ENCODE data around the gene KCNG1. TPM values are rescaled to one million over a fixed set of nuclear protein-coding genes. Genes with fewer than 3 reads are reported as not detected.

The KCNG1 gene
- total and polyA plus RNA-seq, 2 of the 8 experiments (the other 6 are each of a cell fraction or from before 2014, with no cell fraction given) = 16.0 to 18.0 TPM

GRCh38 chr20:51017251-51017650, 5.7 kb downstream of the KCNG1 start:
- Histone ChIP-seq H3K4me3 (ENCODE audit: extremely low read depth in 1 of 4, insufficient read depth in 2 of 4, low read depth in 3 of 4, low read length in 4 of 4) (no peak overlapping the region), H3K27ac (ENCODE audit: low read depth, low read length) (no peak overlapping the region), H3K9me3 (ENCODE audit: insufficient read depth in 2 of 2, low read depth in 1 of 2, low read length in 1 of 2) (no peaks in the 10 kb centered on the region), H2BK5ac (ENCODE audit: low read depth, low read length) (no peak overlapping the region), H3K4me1 (replicated peaks in 1 of 4; ENCODE audit: control insufficient read depth in 3 of 4, insufficient read depth in 4 of 4, low read length in 3 of 4) (peaks cover 16 to 39% (median 22%) of the 10 kb centered on the region in 4 experiments), H3K79me1 (ENCODE audit: low read depth, low read length) (no peaks in the 10 kb centered on the region), H3K18ac (ENCODE audit: extremely low read depth, low read length) (no peak overlapping the region), H4K5ac (ENCODE audit: insufficient read length, low read depth, low read length) (no peak overlapping the region), H3K23ac (ENCODE audit: insufficient read length) (no peak overlapping the region), H3K79me2 (ENCODE audit: control insufficient read depth in 1 of 2, insufficient read depth in 2 of 2, low read length in 2 of 2) (no peaks in the 10 kb centered on the region; a peak in 1 of 4 replicates), H4K91ac (replicated peaks; ENCODE audit: insufficient read length, low read length) (no peak overlapping the region), H2BK15ac (ENCODE audit: low read length) (no peak overlapping the region), H4K20me1 (replicated peaks in 1 of 2; ENCODE audit: control insufficient read depth in 1 of 2, insufficient read depth in 2 of 2, low read length in 2 of 2) (peaks cover 0 to 2% of the 10 kb centered on the region in 2 experiments), H3K4ac (replicated peaks; ENCODE audit: insufficient read length, low read depth, low read length) (no peak overlapping the region), H2AFZ (ENCODE audit: low read length) (no peak overlapping the region), H2AK5ac (ENCODE audit: low read depth, low read length) (no peak overlapping the region), H3K36me3 (ENCODE audit: control insufficient read depth in 2 of 4, insufficient read depth in 4 of 4, low read length in 3 of 4) (no peaks in the 10 kb centered on the region), H2BK120ac (replicated peaks; ENCODE audit: low read depth, low read length) (no peak overlapping the region), H2BK20ac (ENCODE audit: low read length) (no peak overlapping the region), H3K14ac (ENCODE audit: insufficient read length) (no peak overlapping the region), H2BK12ac (ENCODE audit: low read depth, low read length) (no peak overlapping the region), H4K8ac (ENCODE audit: extremely low read depth, insufficient read depth, low read length) (no peak overlapping the region), H3K56ac (replicated peaks; ENCODE audit: insufficient read length, low read depth, low read length) (no peak overlapping the region), H3K27me3 (replicated peaks in 1 of 4; ENCODE audit: control insufficient read depth in 3 of 4, extremely low read depth in 1 of 4, insufficient read depth in 3 of 4, low read length in 3 of 4) (peaks cover 0 to 6% (median 5%) of the 10 kb centered on the region in 4 experiments; a peak in 5 of 7 replicates), H3K9ac (replicated peaks in 1 of 4; ENCODE audit: extremely low read depth in 1 of 4, low read depth in 3 of 4, low read length in 3 of 4) (no peak overlapping the region), H3K4me2 (ENCODE audit: insufficient read depth in 1 of 2, low read depth in 2 of 2, low read length in 2 of 2) (no peak overlapping the region), H3K23me2 (ENCODE audit: low read depth, low read length) (peaks cover 2% of the 10 kb centered on the region; the same call in 1 of the 2 replicates)
- CTCF ChIA-PET (ENCODE audit: partially characterized antibody) = interaction anchor here (0.9 to 3.5 kb wide), 3 partner anchors 15 to 291 kb away, joined by 3 to 47 read pairs (median 28); no protein-coding TSS in a partner anchor
- DNase-seq (ENCODE audit: low read depth in 1 of 2, low spot score in 2 of 2) (no peak), FAIRE-seq (no peak)
- WGBS, 2 experiments (ENCODE audit: extremely low coverage in 1 of 2, insufficient coverage in 1 of 2, insufficient read length in 1 of 2, insufficient replicate concordance in 2 of 2, low coverage in 1 of 2, low lambda C conversion rate in 2 of 2, missing lambda C conversion rate in 1 of 2) = 94% methylated on average over 9 of the region's 9 CpGs; no CpG with 5 or more reads in 1 of the 2 experiments
- TF ChIP-seq E2F6 (IDR thresholded peaks at IDR 0.05) (no peak), SIX5 (IDR thresholded peaks at IDR 0.05; ENCODE audit: low read depth, low read length) (no peak), CTBP2 (IDR thresholded peaks at IDR 0.05; ENCODE audit: borderline replicate concordance, insufficient read depth, insufficient read length, low read length) (no peak)
- POLR2A ChIA-PET (ENCODE audit: partially characterized antibody) = no interaction called here

Data from H1 (cell line).